Measurements from ENCODE around the gene BACE1-AS.
"Not testable (repeated sequence)": the region's sequence is repeated elsewhere in the genome, so short reads cannot be mapped to it uniquely, and the experiment has no call there.

BACE1-AS gene

GRCh38 chr11:117258576-117258975 lies 32.6 kb upstream of the BACE1-AS start:
- Histone ChIP-seq H3K27me3 (ENCODE audit: insufficient read depth, low read depth, severe bottlenecking) (no peaks in the 10 kb centered on the region), H3K4me3 (ENCODE audit: low read depth, low read length) (no peak overlapping the region), H3K36me3 (peaks cover 8% of the 10 kb centered on the region), H3K27ac (no peak overlapping the region), H3K9me3 (ENCODE audit: severe bottlenecking) (no peaks in the 10 kb centered on the region)
- no peak for DNase-seq
- no peak for TF ChIP-seq CTCF (IDR thresholded peaks at IDR 0.05; ENCODE audit: low read depth, low read length)

- TF ChIP-seq CTCF (IDR thresholded peaks at IDR 0.05; ENCODE audit: low read depth, low read length): no peak
- H3K4me3 ChIP-seq (ENCODE audit: low read depth, low read length): no peak overlapping the region
- no peaks in the 10 kb centered on the region for H3K9me3 ChIP-seq (ENCODE audit: severe bottlenecking)
- H3K27me3 ChIP-seq (ENCODE audit: insufficient read depth, low read depth, severe bottlenecking): no peaks in the 10 kb centered on the region
- H3K27ac ChIP-seq: no peak overlapping the region
- H3K36me3 ChIP-seq: peaks cover 6% of the 10 kb centered on the region
- no peak for DNase-seq
Observed at GRCh38 chr11:117259417-117259816, 31.7 kb upstream of the BACE1-AS start.

- not testable (repeated sequence) for DNase-seq; H3K9me3 ChIP-seq (ENCODE audit: severe bottlenecking); H3K27me3 ChIP-seq (ENCODE audit: insufficient read depth, low read depth, severe bottlenecking); H3K27ac ChIP-seq; H3K36me3 ChIP-seq; H3K4me3 ChIP-seq (ENCODE audit: low read depth, low read length)
Observed at GRCh38 chr11:117264624-117265323, 26.4 kb upstream of the BACE1-AS start.

- Histone ChIP-seq H3K36me3 (peaks cover 6% of the 10 kb centered on the region; the same call in 1 of the 2 replicates), H3K27ac (no peak overlapping the region), H3K4me3 (ENCODE audit: low read depth, low read length) (no peak overlapping the region), H3K27me3 (ENCODE audit: insufficient read depth, low read depth, severe bottlenecking) (no peaks in the 10 kb centered on the region), H3K9me3 (ENCODE audit: severe bottlenecking) (no peaks in the 10 kb centered on the region)
- no peak for DNase-seq
- TF ChIP-seq CTCF (IDR thresholded peaks at IDR 0.05; ENCODE audit: low read depth, low read length): no peak
Observed at GRCh38 chr11:117265745-117266144, 25.4 kb upstream of the BACE1-AS start.

GRCh38 chr11:117269856-117270255 lies 21.3 kb upstream of the BACE1-AS start:
- no peak overlapping the region for H3K27ac ChIP-seq
- no peak overlapping the region for H3K4me3 ChIP-seq (ENCODE audit: low read depth, low read length)
- no peak for TF ChIP-seq CTCF (IDR thresholded peaks at IDR 0.05; ENCODE audit: low read depth, low read length)
- H3K9me3 ChIP-seq (ENCODE audit: severe bottlenecking): no peaks in the 10 kb centered on the region
- no peak for DNase-seq
- peaks cover 3% of the 10 kb centered on the region; the same call in 1 of the 2 replicates for H3K36me3 ChIP-seq
- no peaks in the 10 kb centered on the region for H3K27me3 ChIP-seq (ENCODE audit: insufficient read depth, low read depth, severe bottlenecking)

- no peak for DNase-seq
- Histone ChIP-seq H3K9me3 (ENCODE audit: severe bottlenecking) (no peaks in the 10 kb centered on the region), H3K4me3 (ENCODE audit: low read depth, low read length) (no peak overlapping the region), H3K36me3 (no peaks in the 10 kb centered on the region; the same call in 1 of the 2 replicates), H3K27ac (no peak overlapping the region), H3K27me3 (ENCODE audit: insufficient read depth, low read depth, severe bottlenecking) (no peaks in the 10 kb centered on the region)
- no peak for TF ChIP-seq CTCF (IDR thresholded peaks at IDR 0.05; ENCODE audit: low read depth, low read length)
Observed at GRCh38 chr11:117271208-117271607, 19.9 kb upstream of the BACE1-AS start.

GRCh38 chr11:117272175-117272574 lies 19.0 kb upstream of the BACE1-AS start:
- not testable (repeated sequence) for H3K9me3 ChIP-seq (ENCODE audit: severe bottlenecking); H3K36me3 ChIP-seq; H3K27ac ChIP-seq; DNase-seq; H3K4me3 ChIP-seq (ENCODE audit: low read depth, low read length); H3K27me3 ChIP-seq (ENCODE audit: insufficient read depth, low read depth, severe bottlenecking)
